ENCODE measurements around the gene GGCT.

DNA sequence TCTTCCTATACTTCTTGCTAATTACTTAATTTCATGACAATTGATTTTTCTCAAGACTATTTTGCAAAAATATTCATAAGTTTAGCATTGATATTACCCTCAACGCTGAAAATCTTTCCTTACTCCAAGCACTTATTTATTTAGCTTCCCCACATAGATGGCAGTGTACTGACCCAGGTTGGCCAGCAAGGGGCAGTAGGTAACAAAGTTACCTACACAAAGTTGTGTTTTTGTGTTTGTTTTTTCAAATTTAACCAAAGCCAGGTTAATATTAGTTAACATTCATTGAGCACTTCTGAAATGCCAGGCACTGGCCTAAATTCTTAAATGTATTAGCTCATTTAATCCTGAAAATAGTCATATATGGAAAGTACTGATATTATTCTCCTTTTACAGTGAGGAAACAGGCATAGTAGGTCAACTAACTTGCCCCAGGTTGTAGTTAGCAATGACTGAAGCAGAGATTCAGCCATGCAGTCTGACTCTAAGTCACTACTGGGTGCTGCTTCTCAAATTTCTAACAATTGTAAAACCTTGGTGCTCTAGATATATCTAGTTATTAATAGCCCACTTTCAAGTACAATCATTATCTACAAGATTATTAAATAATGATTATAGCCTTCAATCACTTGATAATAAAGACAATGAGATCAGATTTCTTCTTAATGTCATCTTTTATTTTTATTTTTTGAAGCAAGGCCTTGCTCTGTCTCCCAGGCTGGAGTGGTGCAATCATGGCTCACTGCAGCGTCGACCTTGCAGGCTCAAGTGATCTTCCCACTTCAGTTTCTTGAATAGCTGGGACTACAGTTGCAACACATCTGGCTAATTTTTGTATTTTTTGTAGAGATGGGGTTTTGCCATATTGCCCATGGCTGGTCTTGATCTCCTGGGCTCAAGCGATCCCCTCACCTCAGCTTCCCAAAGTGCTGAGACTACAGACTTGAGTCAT, 5.8 kb upstream of the GGCT start:
- TF ChIP-seq, protein P1, sequence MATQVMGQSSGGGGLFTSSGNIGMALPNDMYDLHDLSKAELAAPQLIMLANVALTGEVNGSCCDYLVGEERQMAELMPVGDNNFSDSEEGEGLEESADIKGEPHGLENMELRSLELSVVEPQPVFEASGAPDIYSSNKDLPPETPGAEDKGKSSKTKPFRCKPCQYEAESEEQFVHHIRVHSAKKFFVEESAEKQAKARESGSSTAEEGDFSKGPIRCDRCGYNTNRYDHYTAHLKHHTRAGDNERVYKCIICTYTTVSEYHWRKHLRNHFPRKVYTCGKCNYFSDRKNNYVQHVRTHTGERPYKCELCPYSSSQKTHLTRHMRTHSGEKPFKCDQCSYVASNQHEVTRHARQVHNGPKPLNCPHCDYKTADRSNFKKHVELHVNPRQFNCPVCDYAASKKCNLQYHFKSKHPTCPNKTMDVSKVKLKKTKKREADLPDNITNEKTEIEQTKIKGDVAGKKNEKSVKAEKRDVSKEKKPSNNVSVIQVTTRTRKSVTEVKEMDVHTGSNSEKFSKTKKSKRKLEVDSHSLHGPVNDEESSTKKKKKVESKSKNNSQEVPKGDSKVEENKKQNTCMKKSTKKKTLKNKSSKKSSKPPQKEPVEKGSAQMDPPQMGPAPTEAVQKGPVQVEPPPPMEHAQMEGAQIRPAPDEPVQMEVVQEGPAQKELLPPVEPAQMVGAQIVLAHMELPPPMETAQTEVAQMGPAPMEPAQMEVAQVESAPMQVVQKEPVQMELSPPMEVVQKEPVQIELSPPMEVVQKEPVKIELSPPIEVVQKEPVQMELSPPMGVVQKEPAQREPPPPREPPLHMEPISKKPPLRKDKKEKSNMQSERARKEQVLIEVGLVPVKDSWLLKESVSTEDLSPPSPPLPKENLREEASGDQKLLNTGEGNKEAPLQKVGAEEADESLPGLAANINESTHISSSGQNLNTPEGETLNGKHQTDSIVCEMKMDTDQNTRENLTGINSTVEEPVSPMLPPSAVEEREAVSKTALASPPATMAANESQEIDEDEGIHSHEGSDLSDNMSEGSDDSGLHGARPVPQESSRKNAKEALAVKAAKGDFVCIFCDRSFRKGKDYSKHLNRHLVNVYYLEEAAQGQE (IDR thresholded peaks at IDR 0.05; ENCODE audit: insufficient read depth in 1 of 2, low read depth in 2 of 2, low read length in 2 of 2): no peak
- no peak for TF ChIP-seq POLR2AphosphoS5 (IDR thresholded peaks at IDR 0.05; ENCODE audit: low read depth, low read length)
- no peak for TF ChIP-seq SIN3A (IDR thresholded peaks at IDR 0.05; ENCODE audit: borderline replicate concordance, insufficient read depth, low read length)
